HG03432 (cell line): ENCODE measurements around the gene NLGN1.

ENCODE experiments used
- ATAC-seq: cut with Tn5 transposase; IDR thresholded peaks from one replicate; pipeline ENCODE4 v1.9.1; 2021; ENCODE audit warnings: mild to moderate bottlenecking, moderate library complexity; ENCODE audit not compliant: unreplicated experiment

NLGN1 gene

DNA sequence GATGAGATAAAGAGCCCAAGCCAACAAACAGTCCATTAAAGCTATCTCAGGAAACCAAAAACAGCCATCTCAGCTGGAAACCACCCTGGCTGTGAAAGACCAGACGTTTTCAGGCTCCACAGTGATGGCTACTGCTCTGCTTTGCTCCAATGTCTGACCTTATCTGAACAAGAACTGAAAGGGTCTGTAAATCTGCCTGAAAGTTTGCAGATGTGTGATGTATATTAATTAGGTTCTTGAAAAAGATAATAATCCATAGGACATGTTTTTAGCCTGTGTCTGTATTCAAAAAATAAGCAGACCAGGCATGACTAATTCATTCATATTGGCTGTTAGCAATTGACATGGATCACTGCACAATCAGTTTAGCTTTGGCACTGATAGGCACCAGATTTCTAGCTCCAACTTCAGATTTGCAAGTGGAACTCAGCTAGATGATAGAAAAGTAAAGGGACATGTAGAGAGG lies 850.2 kb downstream of the NLGN1 start:
- ATAC-seq: no peak

GRCh38 chr3:174251681-174252080 lies 854.1 kb downstream of the NLGN1 start:
- ATAC-seq: no peak

DNA sequence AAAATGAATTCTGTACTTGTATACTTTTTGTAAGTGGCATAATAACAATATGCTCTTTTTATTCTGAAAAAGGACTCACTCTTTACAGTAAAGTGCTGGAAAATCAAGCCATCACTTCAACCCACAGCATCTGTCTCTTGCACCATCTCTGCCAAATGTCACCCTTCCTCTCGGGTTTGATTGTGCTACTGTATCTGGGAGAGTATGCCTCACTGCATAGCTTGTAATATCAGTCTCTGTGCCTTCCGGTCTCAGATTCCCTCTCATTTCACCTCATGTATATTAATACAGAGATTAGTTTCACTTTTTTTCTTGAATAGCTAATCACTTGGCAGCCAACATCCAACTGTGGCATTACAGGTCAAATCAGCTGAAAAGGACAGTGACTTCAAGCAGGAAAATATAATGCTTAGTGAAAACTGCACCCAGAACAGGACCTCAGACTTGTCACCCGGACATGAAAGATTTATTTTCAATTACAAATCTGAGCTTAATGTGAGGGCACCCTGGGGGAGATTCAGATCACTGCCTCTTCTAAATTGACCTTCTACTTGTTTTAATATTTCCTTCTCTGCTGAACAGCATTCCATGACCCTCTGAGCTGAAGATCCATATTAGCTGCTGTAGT lies 855.8 kb downstream of the NLGN1 start:
- no peak for ATAC-seq

- ATAC-seq: no peak
Observed at GRCh38 chr3:174253940-174254339, 856.4 kb downstream of the NLGN1 start.

DNA sequence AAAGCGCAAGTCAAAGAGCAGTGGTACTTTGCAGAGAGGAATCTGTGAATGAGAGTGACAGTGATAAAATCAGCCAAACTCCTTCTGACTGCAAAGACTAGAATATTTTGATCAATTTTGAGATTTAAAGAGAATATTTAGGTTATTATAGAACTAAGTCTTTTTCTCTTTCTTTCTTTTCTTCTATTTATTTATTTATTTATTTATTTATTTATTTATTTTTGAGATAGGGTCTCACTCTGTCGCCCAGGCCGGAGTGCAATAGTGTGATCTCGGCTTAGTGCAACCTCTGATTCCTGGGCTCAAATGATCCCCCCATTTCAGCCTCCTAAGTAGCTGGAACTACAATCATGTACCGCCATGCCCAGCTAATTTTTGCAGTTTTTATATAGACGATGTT lies 857.9 kb downstream of the NLGN1 start:
- ATAC-seq: no peak

DNA sequence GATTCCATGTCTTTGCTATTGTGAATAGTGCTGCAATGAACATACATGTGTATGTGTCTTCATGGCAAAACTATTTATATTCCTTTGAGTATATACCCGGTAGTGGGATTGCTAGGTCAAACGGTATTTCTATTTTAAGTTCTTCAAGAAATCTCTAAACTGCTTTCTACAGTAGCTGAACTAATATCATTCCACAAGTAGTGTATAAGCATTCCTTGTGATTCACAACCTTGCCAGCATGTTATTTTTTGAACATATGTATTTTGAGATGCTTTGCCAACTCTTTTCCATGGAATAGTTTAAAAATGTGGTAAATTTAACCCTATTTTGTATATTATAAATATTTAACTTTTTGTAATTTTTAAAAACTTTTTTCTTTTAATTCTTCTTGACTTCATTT lies 868.9 kb downstream of the NLGN1 start:
- ATAC-seq: no peak

GRCh38 chr3:174268061-174268460 lies 870.5 kb downstream of the NLGN1 start:
- no peak for ATAC-seq

GRCh38 chr3:174268586-174268985 lies 871.0 kb downstream of the NLGN1 start:
- ATAC-seq: no peak

GRCh38 chr3:174270841-174271240 lies 873.3 kb downstream of the NLGN1 start:
- ATAC-seq: no peak

DNA sequence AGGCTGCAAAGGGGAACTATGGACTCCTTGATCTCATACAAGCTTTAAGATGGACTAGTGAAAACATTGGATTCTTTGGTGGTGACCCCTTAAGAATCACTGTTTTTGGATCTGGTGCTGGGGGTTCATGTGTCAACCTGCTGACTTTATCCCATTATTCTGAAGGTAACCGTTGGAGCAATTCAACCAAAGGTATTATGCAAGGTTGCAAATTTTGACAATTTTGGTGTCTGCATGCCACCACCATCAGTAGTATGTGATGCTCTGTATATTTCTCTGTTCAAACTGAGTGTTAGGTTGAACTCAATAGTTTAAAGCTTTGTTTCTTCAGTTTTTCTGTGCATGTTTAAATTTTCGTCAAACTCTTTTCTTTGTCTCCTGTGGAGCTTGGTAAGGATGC lies 877.8 kb downstream of the NLGN1 start:
- no peak for ATAC-seq

DNA sequence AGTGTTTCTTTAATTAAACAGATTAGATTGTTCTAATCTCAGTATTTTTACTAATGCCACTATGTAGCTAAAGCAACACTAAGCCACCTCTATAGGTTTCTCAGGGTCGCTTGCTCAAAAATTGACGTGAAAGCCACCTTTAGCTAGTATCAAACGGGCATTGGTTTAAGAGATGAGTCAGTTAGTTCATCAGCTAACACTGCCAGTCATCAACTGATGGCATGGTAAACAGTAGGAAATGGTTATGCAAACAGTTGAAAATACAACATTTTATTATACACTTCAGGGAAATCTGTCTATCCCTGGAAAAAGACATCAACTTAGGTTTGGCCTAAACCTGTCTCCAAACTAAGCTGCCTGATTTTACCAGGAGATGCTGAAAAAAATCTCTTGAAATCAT lies 879.3 kb downstream of the NLGN1 start:
- no peak for ATAC-seq

DNA sequence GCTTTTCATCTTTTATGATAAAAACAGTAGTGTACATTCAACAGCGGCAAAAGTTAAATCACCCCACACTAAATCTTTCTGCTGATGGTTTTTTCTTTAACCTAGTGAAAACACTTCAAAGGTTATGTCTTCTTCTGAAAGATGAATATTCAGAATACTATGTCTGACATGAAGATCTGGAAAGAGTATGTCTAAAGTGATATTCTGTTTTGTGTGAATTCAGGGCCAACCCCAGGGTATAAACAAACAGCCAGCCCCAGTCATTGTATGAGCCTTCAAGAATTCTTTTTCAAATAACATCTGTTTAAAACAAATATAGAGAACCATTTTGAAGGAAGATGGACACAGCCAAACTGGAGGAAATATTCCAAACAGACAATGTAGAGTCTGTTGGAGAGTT lies 880.5 kb downstream of the NLGN1 start:
- no peak for ATAC-seq

- no peak for ATAC-seq
Observed at GRCh38 chr3:174280186-174280585, 882.6 kb downstream of the NLGN1 start.

DNA sequence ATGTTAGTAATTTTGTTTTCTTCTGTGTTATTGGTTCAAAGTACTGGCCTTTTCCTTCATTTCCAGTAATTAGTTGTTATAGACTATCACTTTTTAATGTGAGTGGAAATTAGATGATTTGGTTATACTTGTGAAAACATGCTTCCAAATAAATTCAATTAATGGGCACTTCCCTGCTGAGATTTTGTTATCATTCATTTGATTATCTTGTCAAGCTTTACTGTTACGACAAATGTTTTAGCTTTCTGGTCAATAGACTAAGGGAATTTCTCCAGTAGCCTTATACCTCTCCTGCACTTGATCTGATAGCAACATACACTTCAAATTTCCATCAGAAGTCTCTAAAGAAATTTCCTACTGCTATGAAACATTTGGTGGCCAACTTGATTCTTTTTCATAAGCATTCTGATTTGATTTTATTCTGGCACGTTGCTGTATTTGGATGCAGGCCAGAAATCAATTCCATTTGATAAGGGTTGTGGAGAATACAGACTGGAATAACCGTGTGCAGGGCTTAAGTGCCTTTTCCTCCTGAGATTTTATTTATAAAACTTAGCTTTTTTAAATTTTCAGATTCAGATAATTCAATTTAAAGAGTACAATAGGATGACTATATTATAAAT lies 887.8 kb downstream of the NLGN1 start:
- ATAC-seq: no peak

GRCh38 chr3:174287705-174288104 lies 890.2 kb downstream of the NLGN1 start:
- no peak for ATAC-seq

GRCh38 chr3:174294616-174295015 lies 897.1 kb downstream of the NLGN1 start:
- ATAC-seq: no peak

DNA sequence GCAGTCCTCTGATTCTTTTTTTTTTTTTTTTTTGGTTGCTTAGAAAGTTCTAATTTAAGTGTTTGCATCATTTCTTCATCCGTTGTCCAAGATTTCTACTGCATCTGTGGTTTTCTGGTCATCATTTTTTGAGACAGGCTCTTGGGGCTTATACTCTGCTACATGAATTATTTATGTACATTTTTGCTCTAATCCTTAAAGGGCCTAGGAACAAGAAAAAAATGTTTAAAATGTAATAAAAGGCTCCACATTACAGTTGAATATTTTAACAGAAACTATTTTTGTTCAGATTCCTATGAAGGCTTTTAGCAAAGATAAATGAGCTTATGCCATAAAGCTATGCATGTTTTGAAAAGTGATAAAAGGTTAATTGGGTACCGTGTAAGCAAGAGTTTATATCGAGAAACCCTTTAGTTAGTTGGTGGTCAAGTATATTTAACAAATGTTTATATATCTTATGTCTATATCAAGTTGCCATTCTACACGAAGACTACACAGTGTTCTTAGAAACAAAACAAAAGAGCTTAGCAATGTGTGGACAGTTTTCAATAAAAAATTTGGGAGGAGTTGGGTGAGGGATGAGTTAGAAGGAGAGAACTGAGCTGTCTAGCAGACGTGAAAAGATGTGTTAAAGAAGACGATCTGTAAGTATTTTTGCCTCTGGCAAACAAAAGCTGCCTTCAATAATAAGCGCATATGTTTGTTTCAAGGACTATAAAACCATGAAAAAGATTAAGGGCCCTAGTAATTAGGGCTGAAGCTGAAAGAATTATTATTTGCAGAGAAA lies 898.0 kb downstream of the NLGN1 start:
- no peak for ATAC-seq

GRCh38 chr3:174302746-174303315 lies 905.3 kb downstream of the NLGN1 start:
- ATAC-seq: no peak

GRCh38 chr3:174303907-174304560 lies 906.5 kb downstream of the NLGN1 start:
- no peak for ATAC-seq

DNA sequence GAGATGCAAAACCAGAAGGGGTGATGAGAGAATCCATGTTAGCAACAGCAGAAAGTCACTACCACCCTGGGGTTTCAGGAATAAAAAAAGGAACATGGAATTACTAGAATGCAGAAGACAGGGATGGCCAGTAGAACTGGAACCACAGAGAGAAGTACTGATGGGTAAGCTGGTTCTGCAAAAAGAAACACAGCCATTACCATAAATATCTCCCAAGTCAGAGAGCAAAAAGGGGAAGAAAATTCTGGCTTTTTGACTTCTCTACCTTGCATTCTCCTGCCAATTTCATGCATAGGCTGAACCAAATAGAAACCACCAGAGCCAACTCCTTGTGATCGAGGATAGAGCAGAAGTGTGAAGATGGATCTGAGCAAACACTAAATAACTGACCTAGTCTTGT lies 911.2 kb downstream of the NLGN1 start:
- no peak for ATAC-seq

DNA sequence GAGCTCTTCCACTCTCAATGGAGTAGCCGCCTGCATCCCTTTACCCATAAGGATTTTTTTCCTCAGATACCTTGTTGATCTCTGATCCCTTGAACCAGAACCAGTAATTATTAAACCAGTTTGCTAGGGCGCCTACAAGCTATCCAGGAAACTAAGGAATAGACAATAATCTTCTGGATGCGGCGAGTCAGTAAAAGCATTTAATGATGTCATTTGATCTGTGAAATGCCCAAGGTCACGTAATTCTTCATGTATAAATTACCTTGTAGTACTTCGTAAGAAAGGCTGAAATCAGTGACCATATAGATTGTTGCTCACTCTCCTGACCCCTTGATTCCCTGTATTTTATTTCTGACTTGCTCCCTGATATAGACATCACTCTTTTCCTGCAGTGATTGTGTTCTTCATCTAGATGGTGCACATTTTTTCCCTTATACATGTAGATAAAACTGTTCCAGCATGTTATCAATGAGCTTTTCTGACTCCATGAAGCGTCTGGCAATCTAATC lies 913.0 kb downstream of the NLGN1 start:
- ATAC-seq: no peak
